ENCODE measurements around the gene SYNGAP1. TPM values are rescaled to one million over a fixed set of nuclear protein-coding genes. Genes with fewer than 3 reads are reported as not detected.
A peak's percentile ranks its signal among the peaks of the same experiment; 100 is the strongest.
"Not testable (repeated sequence)": the region's sequence is repeated elsewhere in the genome, so short reads cannot be mapped to it uniquely, and the experiment has no call there.

Gene SYNGAP1
- total RNA-seq, result 6.5 TPM
- long read RNA-seq, result 0 reads

GRCh38 chr6:33419580-33420490 lies at the start of gene SYNGAP1:
Gene SYNGAP1, plus strand, starts transcription at chr6:33420065. Its CDS starts 200 bp downstream, at chr6:33420265.
- H3K36me3 ChIP-seq, result peaks cover 18% of the 10 kb centered on the region
- peaks cover 58% of the 10 kb centered on the region for H3K4me1 ChIP-seq
- peak within 1 kb of the TSS; percentile 97 for H3K27ac ChIP-seq (replicated peaks)
- intact Hi-C loops (cut with micrococcal nuclease), result no loop called here
- peak; percentile 74 for DNase-seq
- H3K27me3 ChIP-seq (ENCODE audit: low read depth), result no peaks in the 10 kb centered on the region
- peak within 1 kb of the TSS; percentile 86 for H3K4me3 ChIP-seq
- no peaks in the 10 kb centered on the region for H3K9me3 ChIP-seq (replicated peaks)
- TF ChIP-seq CTCF (IDR thresholded peaks at IDR 0.05; ENCODE audit: borderline replicate concordance), result no peak

- intact Hi-C loops (cut with micrococcal nuclease); H3K36me3 ChIP-seq; H3K27me3 ChIP-seq (ENCODE audit: low read depth); H3K27ac ChIP-seq (replicated peaks); H3K9me3 ChIP-seq (replicated peaks); DNase-seq; H3K4me3 ChIP-seq: not testable (repeated sequence)
- H3K4me1 ChIP-seq, result peaks cover 22% of the 10 kb centered on the region
These were observed 48.0 kb upstream of the SYNGAP1 start for GRCh38 chr6:33371901-33372300.

- H3K27ac ChIP-seq (replicated peaks), result no peak overlapping the region
- intact Hi-C loops (cut with micrococcal nuclease), result no loop called here
- TF ChIP-seq CTCF (IDR thresholded peaks at IDR 0.05; ENCODE audit: borderline replicate concordance), result no peak
- no peak for DNase-seq
- no peaks in the 10 kb centered on the region for H3K27me3 ChIP-seq (ENCODE audit: low read depth)
- H3K4me1 ChIP-seq, result peaks cover 25% of the 10 kb centered on the region
- H3K9me3 ChIP-seq (replicated peaks), result no peaks in the 10 kb centered on the region
- no peaks in the 10 kb centered on the region for H3K36me3 ChIP-seq
- H3K4me3 ChIP-seq, result no peak overlapping the region
These were observed 47.2 kb upstream of the SYNGAP1 start for GRCh38 chr6:33372526-33373123.

- DNase-seq, result no peak
- intact Hi-C loops (cut with micrococcal nuclease), result no loop called here
- no peak for TF ChIP-seq CTCF (IDR thresholded peaks at IDR 0.05; ENCODE audit: borderline replicate concordance)
- H3K9me3 ChIP-seq (replicated peaks), result no peaks in the 10 kb centered on the region
- no peaks in the 10 kb centered on the region for H3K36me3 ChIP-seq
- H3K27ac ChIP-seq (replicated peaks), result peak overlapping the region; percentile 69
- H3K4me3 ChIP-seq, result no peak overlapping the region
- no peaks in the 10 kb centered on the region for H3K27me3 ChIP-seq (ENCODE audit: low read depth)
- H3K4me1 ChIP-seq, result peaks cover 25% of the 10 kb centered on the region
These were observed 45.6 kb upstream of the SYNGAP1 start for GRCh38 chr6:33373960-33374910.

- Histone ChIP-seq H3K9me3 (replicated peaks) (no peaks in the 10 kb centered on the region), H3K4me3 (no peak overlapping the region), H3K36me3 (no peaks in the 10 kb centered on the region), H3K27ac (replicated peaks) (peak overlapping the region; percentile 69), H3K4me1 (peaks cover 25% of the 10 kb centered on the region), H3K27me3 (ENCODE audit: low read depth) (no peaks in the 10 kb centered on the region)
- intact Hi-C loops (cut with micrococcal nuclease), result no loop called here
- no peak for TF ChIP-seq CTCF (IDR thresholded peaks at IDR 0.05; ENCODE audit: borderline replicate concordance)
- peak; percentile 65 for DNase-seq
These were observed 44.7 kb upstream of the SYNGAP1 start for GRCh38 chr6:33375143-33375671.

Data from left ventricle myocardium inferior (tissue), 1 donor.